NB4 (cell line): ENCODE data around the gene DAZAP1.

Source experiments
- CTCF ChIP-seq: IDR thresholded peaks from one replicate; pipeline ENCODE4 v1.5.1; 2012; ENCODE audit warnings: low read depth, low read length
- MYC ChIP-seq: IDR thresholded peaks from 2 replicates; pipeline ENCODE4 v1.6.1; 2011; ENCODE audit warnings: low read depth, low read length
- POLR2A ChIP-seq: IDR thresholded peaks from 2 replicates; pipeline ENCODE4 v1.6.1; 2011; ENCODE audit warnings: mild to moderate bottlenecking; ENCODE audit not compliant: insufficient read length; ENCODE audit errors: extremely low read depth
- TF ChIP-seq, protein P1 (sequence below): IDR thresholded peaks from 2 replicates; pipeline ENCODE4 v1.6.1; 2011; ENCODE audit warnings: low read depth, low read length

DNA sequence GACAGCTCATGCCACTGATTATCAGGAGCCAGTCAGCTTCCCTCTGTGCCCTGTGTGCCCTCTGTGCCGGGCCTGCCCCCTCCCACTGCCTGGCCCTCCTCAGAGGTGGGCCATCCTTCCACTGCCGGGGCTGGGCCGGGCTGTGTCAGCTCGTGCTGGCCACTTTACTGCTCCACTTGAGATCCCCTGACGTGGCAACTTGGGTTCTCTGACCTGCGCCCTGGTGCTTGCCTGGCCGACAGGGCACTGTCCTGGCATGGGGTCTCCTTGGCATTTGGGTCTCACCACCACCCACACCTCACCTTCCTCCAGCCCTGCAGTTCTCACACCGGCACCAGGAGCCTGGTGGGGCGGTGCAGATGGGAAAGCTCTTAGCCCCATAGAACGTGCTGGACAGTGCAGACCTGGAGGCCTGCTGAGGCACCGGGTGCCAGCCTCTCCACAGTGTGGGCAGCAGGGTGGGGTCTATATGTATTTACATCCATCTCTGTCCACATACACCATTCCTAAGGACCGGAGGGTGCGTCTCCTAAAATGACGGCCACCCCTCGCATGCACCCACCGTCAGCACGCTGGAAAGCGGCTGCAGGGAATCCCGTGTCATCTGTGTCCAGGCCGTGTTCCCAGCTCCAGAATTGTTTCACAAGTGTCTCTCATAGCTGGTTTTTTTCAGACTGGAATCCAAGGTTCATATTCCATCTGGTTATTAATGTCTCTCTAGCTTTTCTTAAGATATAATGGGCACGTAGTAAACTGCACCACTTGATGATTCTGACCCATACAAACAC is 11.8 kb downstream of the DAZAP1 start:
- TF ChIP-seq CTCF (no peak), POLR2A (no peak), MYC (no peak)
- TF ChIP-seq, protein P1, sequence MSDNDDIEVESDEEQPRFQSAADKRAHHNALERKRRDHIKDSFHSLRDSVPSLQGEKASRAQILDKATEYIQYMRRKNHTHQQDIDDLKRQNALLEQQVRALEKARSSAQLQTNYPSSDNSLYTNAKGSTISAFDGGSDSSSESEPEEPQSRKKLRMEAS = no peak
